ENCODE data around the gene CCT5.

The CCT5 gene

DNA sequence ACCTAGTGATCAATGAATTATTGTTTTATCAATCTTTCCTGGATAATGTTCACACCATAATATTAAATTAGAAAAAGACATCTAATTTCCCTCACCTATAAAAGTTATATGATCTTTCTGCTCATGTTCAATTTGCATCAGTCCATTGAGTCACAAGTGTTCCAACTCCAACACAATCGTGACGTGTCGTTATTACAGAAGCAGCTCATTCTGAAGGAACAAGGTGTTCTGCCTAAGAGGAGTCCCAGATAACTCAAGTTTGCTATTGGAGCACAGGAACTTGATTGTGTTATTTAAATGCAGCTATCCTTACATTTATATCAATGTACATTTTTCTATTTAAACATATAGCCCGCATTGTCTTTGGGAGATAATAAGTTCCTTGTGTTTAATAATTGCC lies 31.0 kb upstream of the CCT5 start:
- no peak overlapping the region for H3K27ac ChIP-seq
- H2AFZ ChIP-seq: no peak overlapping the region
- no peaks in the 10 kb centered on the region for H3K4me1 ChIP-seq
- H3K4me3 ChIP-seq (ENCODE audit: low read depth, low read length): no peak overlapping the region
- TF ChIP-seq, protein P1, sequence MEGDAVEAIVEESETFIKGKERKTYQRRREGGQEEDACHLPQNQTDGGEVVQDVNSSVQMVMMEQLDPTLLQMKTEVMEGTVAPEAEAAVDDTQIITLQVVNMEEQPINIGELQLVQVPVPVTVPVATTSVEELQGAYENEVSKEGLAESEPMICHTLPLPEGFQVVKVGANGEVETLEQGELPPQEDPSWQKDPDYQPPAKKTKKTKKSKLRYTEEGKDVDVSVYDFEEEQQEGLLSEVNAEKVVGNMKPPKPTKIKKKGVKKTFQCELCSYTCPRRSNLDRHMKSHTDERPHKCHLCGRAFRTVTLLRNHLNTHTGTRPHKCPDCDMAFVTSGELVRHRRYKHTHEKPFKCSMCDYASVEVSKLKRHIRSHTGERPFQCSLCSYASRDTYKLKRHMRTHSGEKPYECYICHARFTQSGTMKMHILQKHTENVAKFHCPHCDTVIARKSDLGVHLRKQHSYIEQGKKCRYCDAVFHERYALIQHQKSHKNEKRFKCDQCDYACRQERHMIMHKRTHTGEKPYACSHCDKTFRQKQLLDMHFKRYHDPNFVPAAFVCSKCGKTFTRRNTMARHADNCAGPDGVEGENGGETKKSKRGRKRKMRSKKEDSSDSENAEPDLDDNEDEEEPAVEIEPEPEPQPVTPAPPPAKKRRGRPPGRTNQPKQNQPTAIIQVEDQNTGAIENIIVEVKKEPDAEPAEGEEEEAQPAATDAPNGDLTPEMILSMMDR (IDR thresholded peaks at IDR 0.05): no peak
- H3K4me2 ChIP-seq (ENCODE audit: low read length): no peak overlapping the region
- H3K36me3 ChIP-seq (ENCODE audit: control insufficient read depth, insufficient read depth, low read length): no peaks in the 10 kb centered on the region
- H3K27me3 ChIP-seq (ENCODE audit: control insufficient read depth, insufficient read depth, low read length): no peaks in the 10 kb centered on the region
- no peaks in the 10 kb centered on the region for H3K9me3 ChIP-seq (ENCODE audit: control insufficient read depth, low read length)
- H3K9ac ChIP-seq: no peak overlapping the region
- H3K79me2 ChIP-seq: no peaks in the 10 kb centered on the region

DNA sequence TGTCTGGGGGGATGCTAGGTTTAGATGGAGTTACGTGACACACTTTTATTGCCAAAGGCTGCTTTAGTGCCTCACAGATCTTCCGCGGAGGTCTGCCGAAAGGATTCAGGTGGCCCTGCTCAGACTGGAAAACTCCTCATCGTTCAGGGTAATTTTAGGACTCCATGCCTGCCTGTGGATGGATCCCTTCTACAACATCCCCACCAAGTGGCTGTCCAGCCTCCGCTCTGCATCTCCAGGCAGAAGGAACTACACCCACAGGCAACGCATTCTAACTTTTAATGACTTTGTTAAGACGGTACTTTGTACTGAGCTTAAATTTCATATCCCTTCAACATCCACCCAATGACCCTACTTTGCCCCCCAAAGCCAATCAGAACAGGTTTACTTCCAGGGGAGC lies 29.8 kb upstream of the CCT5 start:
- Histone ChIP-seq H3K4me1 (no peaks in the 10 kb centered on the region), H3K4me3 (ENCODE audit: low read depth, low read length) (no peak overlapping the region), H3K79me2 (no peaks in the 10 kb centered on the region), H2AFZ (no peak overlapping the region), H3K4me2 (ENCODE audit: low read length) (no peak overlapping the region), H3K27ac (no peak overlapping the region), H3K36me3 (ENCODE audit: control insufficient read depth, insufficient read depth, low read length) (no peaks in the 10 kb centered on the region), H3K9me3 (ENCODE audit: control insufficient read depth, low read length) (no peaks in the 10 kb centered on the region), H3K27me3 (ENCODE audit: control insufficient read depth, insufficient read depth, low read length) (no peaks in the 10 kb centered on the region), H3K9ac (no peak overlapping the region)
- TF ChIP-seq, protein P1 (IDR thresholded peaks at IDR 0.05): no peak

DNA sequence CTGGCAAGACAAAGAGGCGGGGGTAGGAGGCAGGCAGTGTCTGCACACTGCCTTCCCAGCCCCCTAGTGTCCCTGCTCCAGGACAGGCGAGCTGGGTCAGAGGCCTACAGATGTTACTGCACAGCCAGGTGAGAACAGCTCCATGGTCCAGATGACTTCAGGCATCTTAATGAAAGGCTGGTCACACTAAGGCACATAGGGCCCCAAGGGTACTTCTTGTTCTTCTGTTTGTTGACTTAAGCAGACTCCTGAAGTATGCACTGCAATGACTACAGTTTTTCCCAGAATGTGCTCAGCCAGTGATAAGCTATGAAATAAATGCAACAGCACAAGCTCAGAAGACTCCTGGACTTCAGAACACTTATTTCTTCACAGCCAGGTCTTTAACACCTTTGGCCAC lies 27.8 kb upstream of the CCT5 start:
- no peak overlapping the region for H3K4me2 ChIP-seq (ENCODE audit: low read length)
- H3K4me3 ChIP-seq (ENCODE audit: low read depth, low read length): no peak overlapping the region
- H3K4me1 ChIP-seq: no peaks in the 10 kb centered on the region
- no peaks in the 10 kb centered on the region for H3K27me3 ChIP-seq (ENCODE audit: control insufficient read depth, insufficient read depth, low read length)
- H3K79me2 ChIP-seq: no peaks in the 10 kb centered on the region
- no peaks in the 10 kb centered on the region for H3K9me3 ChIP-seq (ENCODE audit: control insufficient read depth, low read length)
- no peak overlapping the region for H3K27ac ChIP-seq
- H3K9ac ChIP-seq: no peak overlapping the region
- no peak overlapping the region for H2AFZ ChIP-seq
- TF ChIP-seq, protein P1 (IDR thresholded peaks at IDR 0.05): no peak
- no peaks in the 10 kb centered on the region for H3K36me3 ChIP-seq (ENCODE audit: control insufficient read depth, insufficient read depth, low read length)

DNA sequence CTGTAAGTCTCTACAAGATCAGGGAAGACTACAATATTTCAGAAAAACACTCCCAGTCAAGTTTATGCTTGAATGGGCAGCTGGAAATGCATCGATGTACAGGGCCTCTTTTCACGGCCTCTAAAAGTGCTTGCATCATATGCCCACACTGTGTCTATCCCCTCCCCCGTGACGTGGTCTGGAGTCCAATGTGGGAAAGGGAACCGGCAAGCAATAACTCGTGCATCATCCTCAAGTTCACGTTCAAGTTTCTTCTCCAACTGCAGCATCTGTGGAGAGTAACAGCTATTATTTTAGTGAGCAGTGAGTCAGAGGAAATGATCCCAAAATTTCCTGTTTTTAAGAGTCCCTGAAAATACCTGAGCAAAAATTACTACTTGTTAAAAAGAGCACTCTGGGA lies 22.7 kb upstream of the CCT5 start:
- H3K9ac ChIP-seq: no peak overlapping the region
- TF ChIP-seq, protein P1 (IDR thresholded peaks at IDR 0.05): no peak
- H2AFZ ChIP-seq: no peak overlapping the region
- no peaks in the 10 kb centered on the region for H3K27me3 ChIP-seq (ENCODE audit: control insufficient read depth, insufficient read depth, low read length)
- peaks cover 3% of the 10 kb centered on the region for H3K4me1 ChIP-seq
- H3K4me2 ChIP-seq (ENCODE audit: low read length): no peak overlapping the region
- H3K27ac ChIP-seq: no peak overlapping the region
- H3K79me2 ChIP-seq: no peaks in the 10 kb centered on the region
- H3K36me3 ChIP-seq (ENCODE audit: control insufficient read depth, insufficient read depth, low read length): no peaks in the 10 kb centered on the region
- no peaks in the 10 kb centered on the region for H3K9me3 ChIP-seq (ENCODE audit: control insufficient read depth, low read length)
- H3K4me3 ChIP-seq (ENCODE audit: low read depth, low read length): no peak overlapping the region

DNA sequence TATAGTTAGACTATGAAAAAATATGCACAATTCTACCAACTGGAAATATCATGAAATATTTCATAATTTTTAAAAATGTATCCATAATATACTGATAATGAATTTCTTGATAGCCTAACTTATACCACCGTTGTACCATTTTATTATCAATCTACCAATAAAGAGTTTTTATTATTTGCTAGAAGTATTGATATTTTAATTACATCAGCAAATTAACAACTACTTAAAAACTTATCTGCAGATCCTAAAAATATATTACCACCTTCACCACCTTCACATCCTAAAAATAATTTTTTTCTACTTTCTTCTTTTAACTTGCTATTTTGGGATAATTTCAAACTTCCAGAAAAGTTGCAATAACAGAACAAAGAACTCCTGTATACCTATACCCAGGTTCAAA lies 21.8 kb upstream of the CCT5 start:
- Histone ChIP-seq H3K79me2 (no peaks in the 10 kb centered on the region), H3K36me3 (ENCODE audit: control insufficient read depth, insufficient read depth, low read length) (no peaks in the 10 kb centered on the region), H3K27ac (no peak overlapping the region), H3K27me3 (ENCODE audit: control insufficient read depth, insufficient read depth, low read length) (no peaks in the 10 kb centered on the region), H3K9ac (no peak overlapping the region), H3K4me3 (ENCODE audit: low read depth, low read length) (no peak overlapping the region), H2AFZ (no peak overlapping the region), H3K9me3 (ENCODE audit: control insufficient read depth, low read length) (no peaks in the 10 kb centered on the region), H3K4me1 (peaks cover 3% of the 10 kb centered on the region), H3K4me2 (ENCODE audit: low read length) (no peak overlapping the region)
- TF ChIP-seq, protein P1 (IDR thresholded peaks at IDR 0.05): no peak
